Lower leg skin (tissue), 4 donors: ENCODE measurements around the gene TBC1D23. TPM values are rescaled to one million over a fixed set of nuclear protein-coding genes. Genes with fewer than 3 reads are reported as not detected.
"Not testable (repeated sequence)": the region's sequence is repeated elsewhere in the genome, so short reads cannot be mapped to it uniquely, and the experiment has no call there.

ENCODE experiments used
- DNase-seq, 2 donors: peaks; one replicate each; pipeline ENCODE4 v3.0.0-alpha.2; 2019; ENCODE audit warnings: low spot score in 2 of 2
- H3K4me3 ChIP-seq: fragments of 200-600 bp; sonication (generic); 2 replicates; pipeline ENCODE4 v1.5.1; 2017; ENCODE audit warnings: mild to moderate bottlenecking, low read depth; ENCODE audit not compliant: poor library complexity, severe bottlenecking
- POLR2A ChIP-seq, 2 donors: fragments of 450-650 bp; IDR thresholded peaks; one replicate each; pipeline ENCODE4 v1.6.1; 2016 to 2017; ENCODE audit warnings: antibody characterized with exemption in 2 of 2, mild to moderate bottlenecking in 1 of 2, moderate library complexity in 1 of 2
- WGBS, 2 donors: methylation state at CpG; one replicate each; pipeline ENCODE4 v1.1.5; 2018; 5-methylcytosine and 5-hydroxymethylcytosine counted together
- intact Hi-C: fragments of 100-400 bp; cut with DNase I; formaldehyde crosslinking; loops from one replicate; pipeline ENCODE4 v1.15.0; 2023; ENCODE audit warnings: low total_unique reads
- total RNA-seq, 4 donors: library from RNA; depleted of rRNA; stranded (reverse); fragments of >200 nt; gene quantifications; one replicate each; pipeline ENCODE4 v1.1.0, GENCODE V29; 2016
- TF ChIP-seq, protein P1 (sequence below), 3 donors: fragments of 450-650 bp; IDR thresholded peaks; one replicate each; pipeline ENCODE4 v1.5.1; 2016; ENCODE audit warnings: antibody characterized with exemption in 3 of 3, mild to moderate bottlenecking in 3 of 3, moderate library complexity in 2 of 3

TBC1D23 gene
- total RNA-seq, 4 donors from 2014 or later, result 28.3 to 37.7 (median 35.9) TPM

- intact Hi-C loops, result no loop called here
- 91 to 100% methylated on average over 1 of the region's 1 CpG for WGBS, 2 donors
- H3K4me3 ChIP-seq, result no peak overlapping the region
- no peak for TF ChIP-seq POLR2A (IDR thresholded peaks at IDR 0.05)
- TF ChIP-seq, protein P1, sequence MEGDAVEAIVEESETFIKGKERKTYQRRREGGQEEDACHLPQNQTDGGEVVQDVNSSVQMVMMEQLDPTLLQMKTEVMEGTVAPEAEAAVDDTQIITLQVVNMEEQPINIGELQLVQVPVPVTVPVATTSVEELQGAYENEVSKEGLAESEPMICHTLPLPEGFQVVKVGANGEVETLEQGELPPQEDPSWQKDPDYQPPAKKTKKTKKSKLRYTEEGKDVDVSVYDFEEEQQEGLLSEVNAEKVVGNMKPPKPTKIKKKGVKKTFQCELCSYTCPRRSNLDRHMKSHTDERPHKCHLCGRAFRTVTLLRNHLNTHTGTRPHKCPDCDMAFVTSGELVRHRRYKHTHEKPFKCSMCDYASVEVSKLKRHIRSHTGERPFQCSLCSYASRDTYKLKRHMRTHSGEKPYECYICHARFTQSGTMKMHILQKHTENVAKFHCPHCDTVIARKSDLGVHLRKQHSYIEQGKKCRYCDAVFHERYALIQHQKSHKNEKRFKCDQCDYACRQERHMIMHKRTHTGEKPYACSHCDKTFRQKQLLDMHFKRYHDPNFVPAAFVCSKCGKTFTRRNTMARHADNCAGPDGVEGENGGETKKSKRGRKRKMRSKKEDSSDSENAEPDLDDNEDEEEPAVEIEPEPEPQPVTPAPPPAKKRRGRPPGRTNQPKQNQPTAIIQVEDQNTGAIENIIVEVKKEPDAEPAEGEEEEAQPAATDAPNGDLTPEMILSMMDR (IDR thresholded peaks at IDR 0.05), result no peak
- DNase-seq, result no peak
These were observed 10.7 kb downstream of the TBC1D23 start for GRCh38 chr3:100271522-100271921.

DNA sequence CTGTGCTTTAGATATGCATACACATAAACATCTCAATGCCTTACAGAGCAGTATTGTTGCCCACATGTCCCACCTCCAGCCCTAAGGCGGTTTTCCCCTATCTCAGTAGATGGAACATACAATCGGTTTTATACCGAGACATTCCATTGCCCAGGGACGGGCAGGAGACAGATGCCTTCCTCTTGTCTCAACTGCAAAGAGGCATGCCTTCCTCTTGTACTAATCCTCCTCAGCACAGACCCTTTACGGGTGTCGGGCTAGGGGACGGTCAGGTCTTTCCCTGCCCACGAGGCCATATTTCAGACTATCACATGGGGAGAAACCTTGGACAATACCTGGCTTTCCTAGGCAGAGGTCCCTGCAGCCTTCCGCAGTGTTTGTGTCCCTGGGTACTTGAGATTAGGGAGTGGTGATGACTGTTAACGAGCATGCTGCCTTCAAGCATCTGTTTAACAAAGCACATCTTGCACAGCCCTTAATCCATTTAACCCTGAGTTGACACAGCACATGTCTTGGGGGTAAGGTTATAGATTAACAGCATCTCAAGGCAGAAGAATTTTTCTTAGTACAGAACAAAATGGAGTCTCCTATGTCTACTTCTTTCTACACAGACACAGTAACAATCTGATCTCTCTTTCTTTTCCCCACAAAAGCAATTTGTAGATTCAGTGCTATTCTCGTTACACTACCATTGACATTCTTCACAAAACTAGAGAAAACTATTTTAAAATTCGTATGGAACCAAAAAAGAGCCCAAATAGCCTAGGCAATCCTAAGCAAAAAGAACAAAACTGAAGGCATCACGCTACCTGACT, 12.2 kb downstream of the TBC1D23 start:
- intact Hi-C loops, DNase-seq, H3K4me3 ChIP-seq: not testable (repeated sequence)
- 86 to 87% methylated on average over 13 of the region's 13 CpGs for WGBS, 2 donors

- TF ChIP-seq POLR2A (IDR thresholded peaks at IDR 0.05), result no peak
- TF ChIP-seq, protein P1 (IDR thresholded peaks at IDR 0.05), result no peak
- WGBS, 2 donors, result 92 to 95% methylated on average over 5 of the region's 5 CpGs
These were observed 13.6 kb downstream of the TBC1D23 start for GRCh38 chr3:100274361-100274760.

DNA sequence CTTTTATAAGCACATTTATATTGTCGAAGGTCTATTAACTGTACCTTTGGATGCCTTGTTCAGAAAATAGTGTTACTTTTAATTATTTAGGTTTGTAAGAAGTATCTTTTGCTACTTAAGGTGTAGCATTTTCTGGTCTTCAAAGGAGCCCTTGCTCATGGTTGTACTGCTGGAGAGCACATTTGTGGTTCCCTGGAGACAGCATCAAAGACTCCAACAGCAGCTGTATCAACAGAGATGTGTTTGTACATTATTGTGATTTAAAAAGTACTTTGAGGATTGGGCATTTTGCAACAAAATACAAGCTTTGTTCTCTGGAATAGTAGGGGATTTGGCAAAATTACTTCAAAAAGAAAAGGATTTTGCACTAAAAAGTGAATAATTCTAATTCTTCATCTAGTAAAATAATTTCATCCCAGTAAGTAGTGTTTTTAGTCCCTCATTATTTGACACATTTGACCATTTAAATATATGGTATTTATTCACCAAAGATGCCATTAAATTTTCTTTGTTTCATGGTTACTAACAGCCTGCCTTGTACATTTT, 16.5 kb downstream of the TBC1D23 start:
- 91 to 93% methylated on average over 1 of the region's 1 CpG for WGBS, 2 donors
- no peak for TF ChIP-seq POLR2A (IDR thresholded peaks at IDR 0.05)
- TF ChIP-seq, protein P1 (IDR thresholded peaks at IDR 0.05), result no peak
- intact Hi-C loops, result no loop called here
- no peak overlapping the region for H3K4me3 ChIP-seq
- DNase-seq, result no peak

More at GRCh38 chr3:100274361-100274760, 13.6 kb downstream of the TBC1D23 start:
- intact Hi-C loops, result no loop called here
- no peak for DNase-seq
- no peak overlapping the region for H3K4me3 ChIP-seq

DNA sequence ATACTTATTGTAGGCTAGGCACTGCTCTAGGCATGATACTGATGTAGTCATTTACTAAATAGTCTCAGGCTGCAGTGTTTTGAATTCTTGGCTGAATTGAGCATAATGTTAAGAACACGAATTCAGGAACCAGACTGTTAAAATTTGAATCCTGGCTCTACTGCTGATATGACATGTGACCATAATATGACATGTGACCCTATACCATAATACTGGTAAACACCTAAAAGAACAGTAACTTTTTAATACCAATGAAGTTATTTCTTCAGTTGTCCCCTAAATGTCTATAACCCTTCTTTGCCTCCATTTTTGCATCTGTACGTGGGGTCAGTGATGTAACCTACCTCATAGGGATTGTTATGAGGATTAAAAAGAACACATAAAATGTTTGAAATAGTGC, 18.1 kb downstream of the TBC1D23 start:
- no peak overlapping the region for H3K4me3 ChIP-seq
- TF ChIP-seq POLR2A (IDR thresholded peaks at IDR 0.05), result no peak
- TF ChIP-seq, protein P1 (IDR thresholded peaks at IDR 0.05), result no peak
- DNase-seq, result no peak
- intact Hi-C loops, result no loop called here
- 71 to 75% methylated on average over 2 of the region's 2 CpGs for WGBS, 2 donors

DNA sequence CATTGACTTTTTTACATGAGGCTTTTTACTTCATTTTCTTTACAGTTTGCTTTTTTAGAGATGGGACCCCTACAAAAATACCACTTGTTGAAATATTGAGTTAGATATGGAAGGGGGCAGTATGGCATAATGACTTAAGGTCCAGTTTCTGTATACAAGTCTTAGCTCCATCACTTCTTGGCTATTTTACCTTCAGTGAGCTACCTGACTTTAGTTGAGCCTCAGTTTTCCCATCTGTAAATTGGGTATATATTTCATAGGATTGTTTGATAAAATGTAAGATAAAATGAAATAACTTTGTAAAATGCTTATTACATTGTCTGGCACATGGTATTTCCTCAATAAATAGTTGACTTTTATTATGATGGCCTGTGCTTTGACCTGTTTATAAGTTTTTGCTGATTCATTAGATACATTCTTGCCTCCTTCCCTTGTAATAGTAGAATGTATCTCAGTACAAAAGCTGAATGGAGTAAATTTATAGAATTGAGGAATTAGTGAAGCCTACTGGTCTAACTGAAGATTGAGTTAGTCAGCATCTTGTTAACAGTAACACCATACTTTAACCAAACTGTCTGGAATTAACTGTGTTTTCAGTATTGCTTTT, 27.6 kb downstream of the TBC1D23 start:
- DNase-seq, result no peak
- TF ChIP-seq POLR2A (IDR thresholded peaks at IDR 0.05), result no peak
- TF ChIP-seq, protein P1 (IDR thresholded peaks at IDR 0.05), result no peak
- intact Hi-C loops, result no loop called here
- no peak overlapping the region for H3K4me3 ChIP-seq
